NOMO-1 treated with DMSO at 0.1 percent for 48 hours (cell line): ENCODE data around the gene PPP4R4.

Experiments used
- DNase-seq: peaks from one replicate; lab custom pipeline; 2025; ENCODE audit not compliant: unreplicated experiment; lab: John Stamatoyannopoulos, UW

PPP4R4 gene, protein sequence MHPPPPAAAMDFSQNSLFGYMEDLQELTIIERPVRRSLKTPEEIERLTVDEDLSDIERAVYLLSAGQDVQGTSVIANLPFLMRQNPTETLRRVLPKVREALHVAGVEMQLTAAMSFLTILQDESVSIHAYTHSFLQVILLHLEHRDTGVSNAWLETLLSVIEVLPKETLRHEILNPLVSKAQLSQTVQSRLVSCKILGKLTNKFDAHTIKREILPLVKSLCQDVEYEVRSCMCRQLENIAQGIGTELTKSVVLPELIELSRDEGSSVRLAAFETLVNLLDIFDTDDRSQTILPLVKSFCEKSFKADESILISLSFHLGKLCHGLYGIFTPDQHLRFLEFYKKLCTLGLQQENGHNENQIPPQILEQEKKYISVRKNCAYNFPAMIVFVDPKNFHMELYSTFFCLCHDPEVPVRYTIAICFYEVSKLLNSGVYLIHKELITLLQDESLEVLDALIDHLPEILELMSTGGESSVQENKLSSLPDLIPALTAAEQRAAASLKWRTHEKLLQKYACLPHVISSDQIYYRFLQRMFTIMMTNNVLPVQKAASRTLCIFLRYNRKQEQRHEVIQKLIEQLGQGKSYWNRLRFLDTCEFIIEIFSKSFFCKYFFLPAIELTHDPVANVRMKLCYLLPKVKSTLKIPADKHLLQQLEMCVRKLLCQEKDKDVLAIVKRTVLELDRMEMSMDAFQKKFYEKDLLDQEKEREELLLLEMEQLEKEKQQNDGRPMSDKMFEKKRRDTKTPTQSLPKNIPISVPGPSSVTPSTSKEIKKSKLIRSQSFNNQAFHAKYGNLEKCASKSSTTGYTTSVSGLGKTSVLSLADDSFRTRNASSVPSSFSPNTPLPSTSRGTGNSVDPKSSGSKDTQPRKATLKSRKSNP

DNA sequence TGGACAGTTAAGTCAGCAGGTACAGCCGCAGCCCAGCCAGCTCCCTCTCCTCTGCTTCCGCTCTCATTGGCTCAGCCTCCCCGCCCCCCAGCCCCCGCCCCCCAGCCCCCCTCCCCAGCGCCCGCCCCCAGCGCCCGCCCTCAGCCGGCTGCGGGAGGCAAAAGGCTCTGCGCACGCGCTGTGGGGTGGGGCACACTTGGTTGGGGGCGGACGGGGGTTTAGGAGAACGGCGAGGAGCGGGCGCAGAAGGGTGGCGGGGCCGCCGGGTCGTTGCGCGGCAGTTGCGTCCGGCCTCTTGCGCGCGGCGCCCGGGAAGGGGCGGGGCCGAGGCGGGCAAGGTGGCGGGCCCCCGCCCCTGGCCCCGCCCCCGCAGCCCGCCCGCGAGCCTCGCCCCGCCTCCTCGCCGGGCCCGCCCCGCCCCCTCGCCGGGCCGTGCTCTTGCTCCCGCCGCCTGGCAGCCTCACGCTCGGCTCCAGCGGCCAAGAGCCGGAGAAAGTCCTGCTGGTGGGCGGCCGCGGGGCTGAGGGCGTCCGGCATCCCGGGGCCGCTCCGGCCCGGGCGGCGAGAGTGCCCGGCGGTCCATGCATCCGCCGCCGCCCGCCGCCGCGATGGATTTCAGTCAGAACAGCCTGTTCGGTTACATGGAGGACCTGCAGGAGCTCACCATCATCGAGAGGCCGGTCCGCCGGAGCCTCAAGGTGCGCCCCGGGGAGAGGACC, at the start of gene PPP4R4:
TSS of gene PPP4R4 (plus strand) at position 438 of the 719 bp plus-strand sequence. CDS start at position 582, 144 bp downstream.
- peak; percentile 51 for DNase-seq

DNA sequence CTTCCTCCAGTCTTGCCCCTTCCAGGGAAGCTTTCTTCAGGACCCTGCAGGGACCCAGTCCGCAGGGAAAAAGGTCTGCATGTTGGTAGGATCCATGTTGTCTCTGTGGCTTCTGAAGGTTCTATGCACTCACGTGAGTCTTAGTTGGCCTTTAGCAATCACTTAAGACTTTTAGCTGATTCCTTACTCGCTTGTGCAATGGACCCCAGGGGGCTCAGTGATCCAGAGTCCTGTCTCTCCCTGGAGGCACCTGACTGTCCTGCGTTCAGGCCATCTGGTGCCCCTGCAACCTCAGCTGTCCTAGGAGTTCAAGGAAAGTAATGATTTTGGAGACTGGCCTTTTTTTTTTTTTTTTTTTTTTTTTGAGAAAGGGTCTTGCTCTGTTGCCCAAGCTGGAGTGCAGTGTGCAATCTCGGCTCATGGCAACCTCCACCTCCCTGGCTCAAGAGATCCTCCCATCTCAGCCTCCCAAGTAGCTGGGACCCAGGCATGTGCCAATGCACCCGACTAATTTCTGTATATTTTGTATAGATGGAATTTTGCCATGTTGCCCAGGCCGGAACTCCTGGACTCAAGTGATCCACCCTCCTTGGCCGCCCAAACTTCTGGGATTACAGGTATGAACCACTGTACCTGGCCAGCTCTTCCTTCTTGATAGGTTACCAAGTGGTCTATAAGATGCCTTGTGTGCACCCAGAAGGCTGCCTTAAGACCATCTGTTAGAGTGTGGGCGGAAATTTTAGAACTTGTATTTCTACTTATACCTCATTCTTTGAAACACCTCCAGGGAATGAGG, 49.3 kb upstream of the PPP4R4 start:
- DNase-seq: no peak

DNA sequence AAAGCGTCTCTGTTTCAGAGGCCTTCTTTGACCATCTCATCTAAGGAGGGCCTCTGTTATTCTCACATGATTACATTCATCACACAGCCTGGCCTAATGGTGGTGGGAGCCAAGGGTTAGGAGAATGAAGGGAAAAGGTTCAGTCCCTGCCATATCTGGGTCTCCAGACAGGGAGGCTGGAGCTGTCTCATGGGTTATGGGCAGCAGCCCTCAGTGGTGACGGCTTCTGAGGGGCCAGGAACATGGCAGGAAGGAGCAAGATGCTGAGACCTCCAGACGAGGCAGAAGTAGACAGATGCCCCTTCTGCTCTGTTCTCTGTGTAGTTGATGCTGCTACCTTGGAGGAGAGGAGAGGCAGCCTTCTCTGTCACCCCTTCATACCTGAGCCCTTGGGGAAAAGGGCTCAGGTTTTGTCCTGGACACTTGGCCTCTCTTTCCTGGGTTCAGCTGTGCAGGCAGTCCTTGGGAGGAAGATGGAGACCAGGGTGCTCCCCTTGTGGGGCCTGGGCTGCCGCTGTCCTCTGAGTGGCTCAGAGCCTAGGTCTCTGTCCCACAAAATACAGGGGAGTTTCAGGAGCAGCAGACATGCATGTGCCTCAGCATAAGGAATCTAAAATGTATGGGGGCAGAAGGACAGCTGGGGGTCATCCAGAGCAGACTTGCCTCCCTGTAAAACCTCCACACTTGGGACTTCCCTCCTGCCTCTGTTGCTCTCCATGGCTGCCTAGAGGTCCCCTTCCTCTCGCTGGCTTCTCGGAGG, 48.3 kb upstream of the PPP4R4 start:
- no peak for DNase-seq

DNA sequence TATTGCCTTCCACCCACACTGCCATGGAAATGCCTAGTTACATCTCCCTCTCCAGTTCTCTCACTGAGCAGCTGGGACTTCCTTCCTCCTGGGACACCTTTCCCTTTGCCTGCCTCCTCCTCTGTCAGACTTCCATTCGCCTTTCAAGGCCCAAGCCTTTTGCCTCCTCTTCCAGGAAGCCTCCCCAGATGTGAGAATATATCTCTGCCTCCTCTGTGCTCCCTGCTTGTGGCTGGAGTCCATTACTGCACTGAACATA, 47.8 kb upstream of the PPP4R4 start:
- DNase-seq: no peak

DNA sequence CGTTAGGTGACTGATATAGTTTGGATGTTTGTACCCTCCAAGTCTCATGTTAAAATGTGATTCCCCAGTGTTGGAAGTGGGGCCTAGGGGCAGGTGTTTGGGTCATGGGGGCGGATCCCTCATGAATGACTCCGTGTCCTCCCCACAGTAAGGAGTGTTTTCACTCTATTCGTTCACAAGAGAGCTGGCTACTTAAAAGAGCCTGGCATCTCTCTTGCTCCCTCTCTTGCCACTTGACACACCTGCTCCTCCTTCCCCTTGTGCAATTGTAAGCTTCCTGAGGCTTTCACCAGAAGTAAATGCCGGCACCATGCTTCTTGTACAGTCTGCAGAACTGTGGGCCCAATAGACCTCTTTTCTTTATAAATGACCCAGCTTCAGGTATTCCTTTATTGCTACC, 47.3 kb upstream of the PPP4R4 start:
- DNase-seq: no peak

DNA sequence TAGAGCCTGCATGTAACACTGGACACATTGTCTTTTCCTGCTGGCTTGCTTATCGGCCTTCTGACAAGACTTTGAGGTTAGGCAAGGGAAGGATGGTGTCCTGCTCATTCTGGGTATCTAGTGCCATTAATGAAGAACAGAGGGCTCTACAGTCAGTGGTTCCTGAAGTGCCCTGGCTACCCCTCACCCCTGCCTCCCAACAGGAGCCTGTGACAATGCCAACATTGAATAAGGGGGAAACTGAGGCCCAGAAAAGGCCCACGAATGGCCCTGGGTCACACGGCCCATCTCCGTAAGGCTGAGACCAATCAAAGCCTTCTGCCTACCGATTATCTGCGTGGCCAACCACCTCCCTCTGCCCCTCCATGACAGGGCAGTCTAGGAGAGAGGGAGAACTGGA, 46.8 kb upstream of the PPP4R4 start:
- DNase-seq: no peak

DNA sequence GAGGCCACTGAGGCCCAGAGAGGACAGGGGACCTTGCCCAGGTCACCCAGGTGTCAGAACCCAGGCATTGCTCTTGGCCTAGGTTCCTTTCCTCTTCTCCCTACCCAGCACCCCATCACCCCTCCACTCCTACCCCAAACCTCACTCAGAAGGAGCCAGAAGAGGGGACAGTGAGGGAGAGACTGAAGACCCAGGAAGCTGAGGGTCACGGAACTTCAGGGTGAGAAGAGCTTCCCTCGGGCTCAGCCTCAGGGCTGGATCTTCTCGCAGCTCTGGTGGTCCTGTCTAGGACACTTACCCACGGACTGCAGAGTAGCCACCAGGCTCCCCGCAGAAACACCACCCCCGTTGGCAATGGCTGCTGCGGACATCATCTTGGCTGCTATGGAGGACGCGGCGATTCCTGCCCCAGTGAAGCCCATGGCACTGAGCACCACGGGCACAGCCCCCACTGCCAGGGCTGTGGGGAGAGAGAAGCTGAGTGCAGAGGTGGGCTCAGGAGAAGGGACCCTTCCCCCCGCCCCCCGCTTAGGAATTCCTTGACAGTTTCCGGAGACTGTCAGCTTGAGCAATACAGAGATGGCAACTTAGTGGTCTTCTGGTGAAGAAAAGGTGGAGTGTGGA, 45.8 kb upstream of the PPP4R4 start:
- no peak for DNase-seq

DNA sequence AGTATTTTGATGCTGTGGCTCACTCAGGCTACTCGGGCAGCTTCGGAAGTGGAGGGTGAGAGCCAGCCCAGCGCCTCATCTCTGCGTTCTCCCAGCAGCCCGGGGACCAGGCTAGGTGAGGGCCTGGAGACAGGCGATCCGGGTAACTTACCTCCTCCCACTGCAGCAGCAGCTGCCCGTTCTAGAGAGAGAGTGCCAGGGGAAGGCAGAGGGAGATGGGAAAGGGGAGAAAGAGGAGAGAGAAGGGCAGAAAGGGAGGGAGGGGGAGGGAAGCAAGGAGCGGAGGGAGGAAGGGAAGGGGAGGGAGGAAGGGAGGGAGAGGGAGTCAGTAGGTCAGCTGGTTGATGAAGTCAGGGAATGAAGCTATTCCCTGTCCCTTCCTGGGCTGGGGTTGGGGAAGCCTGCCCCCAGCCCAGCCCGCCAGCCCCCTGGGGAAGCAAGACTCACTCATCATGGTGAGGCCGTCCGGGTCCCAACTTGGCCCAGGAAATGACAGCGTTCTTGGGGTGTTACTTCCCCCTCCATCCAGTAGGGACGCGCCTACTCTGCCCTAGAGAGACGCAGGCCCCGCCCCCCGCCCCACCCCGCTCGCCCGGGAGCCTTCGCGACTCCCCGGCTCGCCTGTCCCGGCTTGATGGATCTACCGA, 44.9 kb upstream of the PPP4R4 start, which contains the start of gene IFI27L2:
TSS of gene IFI27L2 (minus strand) at position 494 of the 647 bp plus-strand sequence. CDS start at position 454, 40 bp downstream.
- DNase-seq: peak; percentile 58

DNA sequence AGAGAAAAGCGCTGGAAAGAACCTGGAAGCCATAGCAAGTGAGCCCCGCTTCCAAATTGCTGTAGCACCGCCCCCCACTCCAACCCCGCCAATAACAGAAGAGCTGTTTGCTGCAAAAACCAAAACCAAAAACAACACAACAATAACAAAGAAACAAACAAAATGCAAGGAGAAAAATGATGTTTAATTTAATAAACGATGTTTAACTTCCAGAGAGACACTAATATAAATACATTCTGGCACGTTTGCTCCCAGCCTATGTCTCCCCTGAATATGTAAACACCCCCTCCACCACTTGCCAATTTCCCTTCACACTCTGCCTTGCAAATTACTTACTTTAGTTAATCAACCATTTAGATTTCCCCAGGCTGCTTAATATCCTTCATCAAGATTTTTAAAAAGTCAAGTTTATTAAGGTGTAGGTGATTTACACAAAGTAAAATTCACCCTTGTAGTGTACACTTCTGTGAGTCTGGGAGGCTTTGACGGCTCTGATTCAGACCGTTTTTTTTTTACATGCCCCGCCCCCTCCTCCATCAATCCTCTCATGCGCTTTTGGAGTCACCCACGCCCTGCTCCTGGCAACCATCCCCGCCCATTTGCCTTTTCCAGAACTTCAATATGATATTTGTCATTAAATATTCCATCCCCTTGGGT, 44.2 kb upstream of the PPP4R4 start:
- no peak for DNase-seq

DNA sequence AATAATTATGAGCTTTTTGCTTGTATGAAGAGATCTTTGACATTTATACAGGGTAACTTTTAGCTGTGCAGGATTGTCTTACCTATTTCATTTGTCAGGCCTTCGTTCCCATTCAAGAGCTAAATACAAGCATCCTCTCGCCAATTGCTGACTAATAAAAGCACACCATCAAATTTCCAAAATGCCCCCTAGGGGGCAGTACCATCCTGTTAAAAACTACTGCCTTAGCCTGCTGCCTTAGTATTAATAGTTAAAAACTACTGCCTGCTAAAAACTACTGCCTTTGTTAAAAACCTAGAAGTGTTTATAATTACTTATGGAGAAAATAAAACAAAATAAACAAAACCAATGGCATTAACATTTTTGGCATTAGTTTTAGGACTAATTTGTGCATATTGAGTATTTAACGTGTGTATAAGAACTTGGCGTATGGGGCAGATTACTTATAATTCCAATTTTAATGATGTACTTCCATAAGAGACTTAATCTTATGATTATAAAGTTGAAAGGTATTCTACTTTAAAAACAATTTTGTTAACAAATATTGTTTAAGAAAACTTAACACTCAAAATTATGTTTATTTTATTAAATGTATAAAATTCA, 41.7 kb upstream of the PPP4R4 start:
- peak; percentile 66 for DNase-seq

DNA sequence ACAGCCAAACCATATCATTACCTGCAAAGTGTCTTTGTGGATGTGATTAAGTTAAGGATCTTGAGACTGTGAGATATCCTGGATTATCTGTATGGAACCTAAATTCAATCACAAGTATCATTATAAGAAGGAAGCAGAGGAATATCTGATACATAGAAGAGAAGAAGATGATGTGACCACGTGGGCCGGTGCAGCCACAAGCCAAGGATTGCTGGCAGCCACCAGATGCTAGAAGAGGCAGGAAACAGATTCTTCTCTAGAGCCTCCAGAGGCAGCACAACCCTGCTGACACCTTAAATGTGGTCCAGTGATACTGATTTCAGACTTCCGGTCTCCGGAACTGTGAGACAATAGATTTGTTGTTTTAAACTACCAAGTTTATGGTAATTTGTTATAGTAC, 38.6 kb upstream of the PPP4R4 start:
- no peak for DNase-seq

DNA sequence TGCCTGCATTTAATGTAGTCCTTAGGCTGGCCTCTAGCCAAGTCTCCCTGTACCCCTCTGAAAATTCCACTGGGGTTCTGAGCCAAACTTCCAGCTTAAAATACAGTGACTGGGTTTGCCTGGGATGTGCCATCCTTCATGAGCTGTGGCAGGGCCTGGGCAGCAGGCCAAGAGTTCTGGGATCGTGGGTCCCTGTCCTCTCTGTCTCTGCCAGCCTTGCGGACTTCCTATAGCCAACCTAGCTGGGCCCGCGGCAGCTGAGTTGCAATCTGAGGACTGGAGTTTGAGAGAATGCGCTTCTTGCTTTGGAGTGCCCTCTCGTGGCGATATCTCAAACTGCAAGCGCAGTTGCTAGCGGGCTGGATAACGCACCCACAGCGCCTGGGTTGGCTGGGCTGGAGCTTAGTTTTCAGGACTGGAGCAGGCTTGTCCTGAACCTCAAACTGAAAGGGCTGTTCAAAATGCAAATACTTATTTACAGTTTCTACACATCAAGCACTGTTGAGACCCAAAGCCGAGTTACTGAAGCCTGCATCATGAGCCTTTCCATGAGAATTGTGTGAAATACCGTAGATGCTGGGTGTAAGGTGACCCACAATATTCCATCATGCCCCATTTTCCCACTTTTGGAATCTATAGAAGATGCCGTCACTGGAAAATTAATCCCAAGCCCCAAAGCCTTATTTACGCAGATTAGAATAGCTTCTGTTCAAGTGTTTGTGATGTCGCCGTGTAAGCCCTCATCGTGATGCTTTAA, 37.4 kb upstream of the PPP4R4 start:
- peak; percentile 64 for DNase-seq

DNA sequence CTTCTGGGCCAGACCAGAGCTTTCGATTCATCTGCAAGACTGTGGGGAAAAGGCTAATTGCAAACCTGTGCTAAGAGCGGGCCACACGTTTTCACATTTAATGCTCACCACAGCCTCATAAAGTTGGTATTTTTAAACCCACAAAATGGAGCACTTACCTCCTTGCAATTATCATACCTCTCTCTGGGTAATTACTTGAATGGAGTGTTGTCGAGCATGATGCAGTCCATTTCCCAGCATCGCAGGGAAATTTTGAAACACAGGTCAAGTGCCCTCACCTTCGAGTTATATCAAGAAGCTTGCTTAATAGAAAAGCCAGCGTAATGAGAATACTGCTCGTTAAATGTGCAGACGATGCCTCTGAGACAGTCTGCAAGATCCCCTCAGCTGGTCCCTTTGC, 35.9 kb upstream of the PPP4R4 start:
- no peak for DNase-seq

DNA sequence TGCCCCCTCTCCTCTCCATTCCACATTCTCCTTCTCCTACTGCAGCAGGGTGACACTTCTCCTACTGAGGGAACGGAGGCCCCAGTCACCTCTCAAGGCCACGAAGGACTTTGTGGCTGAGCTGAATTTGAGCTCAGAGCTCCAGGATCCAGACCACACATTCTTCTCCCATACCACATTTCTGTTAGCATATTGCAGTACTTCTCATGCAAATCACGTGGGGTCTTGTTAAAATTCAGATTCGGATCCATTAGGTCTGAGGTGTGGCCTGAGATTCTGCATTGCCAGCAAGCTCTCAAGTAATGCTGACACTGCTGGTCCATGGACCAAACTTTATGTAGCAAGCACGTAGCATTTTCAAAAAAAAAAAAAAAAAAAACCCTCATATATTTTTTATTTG, 35.1 kb upstream of the PPP4R4 start:
- DNase-seq: no peak

DNA sequence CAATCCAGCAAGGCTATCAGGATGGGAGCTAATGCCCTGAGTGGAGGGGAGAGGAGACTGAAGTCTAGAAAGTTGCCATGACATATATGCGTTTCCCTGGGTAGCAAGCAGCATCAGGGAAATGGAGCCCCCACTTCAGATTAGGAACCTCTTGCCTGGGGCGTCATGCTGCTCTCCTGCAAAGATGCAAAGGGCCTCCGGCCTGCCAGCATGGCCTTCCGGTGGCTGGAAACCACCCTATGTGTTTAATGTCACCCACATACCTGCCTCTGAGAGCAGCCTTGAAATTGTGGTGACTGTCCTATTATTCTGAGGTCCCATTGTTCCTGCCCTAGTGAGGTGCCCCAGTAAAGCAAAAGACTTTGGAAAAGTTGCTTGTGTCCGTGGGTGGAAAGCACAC, 34.7 kb upstream of the PPP4R4 start:
- no peak for DNase-seq

DNA sequence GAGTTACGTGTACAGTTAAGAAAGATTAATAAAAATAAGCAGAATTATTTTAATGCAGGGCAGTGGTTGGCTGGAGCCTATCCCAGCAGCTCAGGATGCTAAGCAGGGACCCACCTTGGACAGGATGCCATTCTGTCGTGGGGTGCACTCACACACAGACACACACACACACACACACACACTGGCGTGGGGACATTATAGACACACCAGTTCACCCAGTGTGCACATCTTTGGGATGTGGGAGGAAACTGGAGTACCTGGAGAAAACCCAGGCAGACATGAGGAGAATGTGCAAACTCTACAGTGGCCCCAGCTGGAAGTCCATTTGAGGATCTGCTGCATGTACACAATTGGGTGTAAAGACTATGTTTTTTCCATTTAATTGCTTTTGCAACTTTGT, 31.9 kb upstream of the PPP4R4 start:
- DNase-seq: no peak

DNA sequence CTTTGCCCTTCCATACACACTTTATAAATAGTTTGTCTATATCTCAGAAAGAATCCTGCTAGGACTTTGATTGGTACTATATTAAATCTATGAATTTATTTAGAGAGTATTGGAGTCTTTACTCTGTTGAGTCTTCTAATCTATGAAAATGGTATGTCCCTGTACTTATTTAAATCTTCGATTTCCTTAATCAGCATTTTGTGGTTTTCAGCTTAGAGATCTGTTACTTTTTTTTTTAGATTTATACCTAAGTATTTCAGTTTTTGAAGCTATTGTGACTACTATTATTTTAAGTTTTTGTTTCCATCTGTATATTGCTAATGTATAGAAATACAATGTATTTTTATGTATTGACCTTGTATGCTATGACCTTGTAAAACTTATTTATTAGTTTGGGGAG, 31.3 kb upstream of the PPP4R4 start:
- DNase-seq: no peak

DNA sequence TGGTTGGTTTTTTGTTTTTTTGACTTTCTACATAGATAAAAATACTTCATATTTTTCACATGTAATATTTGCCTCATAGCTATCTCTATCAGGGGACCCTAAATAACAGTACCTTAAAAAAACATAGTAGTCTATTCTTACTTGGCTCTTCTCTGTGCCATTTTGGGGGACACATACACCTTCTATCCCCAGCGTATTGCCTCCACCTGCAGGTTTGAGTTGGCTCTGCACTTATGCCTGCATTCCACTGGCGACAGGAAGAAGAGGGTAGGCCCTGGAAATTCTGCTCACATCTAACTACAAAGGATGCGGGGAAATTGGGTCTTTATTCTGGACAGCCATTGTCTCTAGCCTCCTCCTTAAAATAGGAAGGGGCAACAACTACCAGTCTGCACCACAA, 30.9 kb upstream of the PPP4R4 start:
- DNase-seq: no peak
